DND-41 (cell line): Measurements from ENCODE around the gene ACTR2.

Experiments
- ATAC-seq: fragments of 200-7000 bp; cut with Tn5 transposase; 3 replicates; pipeline ENCODE4 v1.9.1; 2021; ENCODE audit warnings: low read depth; ENCODE audit not compliant: insufficient read depth
- DNase-seq: peaks from one replicate; pipeline ENCODE4 v3.0.0-alpha.2; 2020
- H2AFZ ChIP-seq: 2 replicates; pipeline ENCODE4 v1.6.0; 2012; ENCODE audit warnings: low read depth, low read length
- H3K27ac ChIP-seq: 2 replicates; pipeline ENCODE4 v1.5.1; 2012; ENCODE audit warnings: low read length, inconsistent platforms
- H3K27me3 ChIP-seq: fragments of 200-600 bp; sonication (generic); 2 replicates; pipeline ENCODE4 v1.6.0; 2012; ENCODE audit warnings: low read length, mild to moderate bottlenecking, inconsistent platforms; ENCODE audit not compliant: insufficient read depth, poor library complexity
- H3K36me3 ChIP-seq: 2 replicates; pipeline ENCODE4 v1.5.1; 2012; ENCODE audit warnings: low read length, inconsistent platforms; ENCODE audit not compliant: insufficient read depth
- H3K4me1 ChIP-seq: 2 replicates; pipeline ENCODE4 v1.5.1; 2012; ENCODE audit warnings: mild to moderate bottlenecking, low read length; ENCODE audit not compliant: insufficient read depth
- H3K4me2 ChIP-seq: 2 replicates; pipeline ENCODE4 v1.6.0; 2012; ENCODE audit warnings: mild to moderate bottlenecking, moderate library complexity, low read length, inconsistent platforms; ENCODE audit not compliant: insufficient read depth
- H3K4me3 ChIP-seq, 2 experiments: fragments of 200-600 bp in 1 of 2; shearing (Covaris generic) in 1 of 2; 2 replicates each; pipeline ENCODE4 v1.5.1; 2012 to 2016; ENCODE audit warnings: inconsistent platforms in 2 of 2, low read length in 2 of 2, mild to moderate bottlenecking in 2 of 2, low read depth in 1 of 2, moderate library complexity in 1 of 2
- H3K79me2 ChIP-seq: 2 replicates; pipeline ENCODE4 v1.6.0; 2012; ENCODE audit warnings: low read length, inconsistent platforms; ENCODE audit not compliant: insufficient read depth
- H3K9ac ChIP-seq: 2 replicates; pipeline ENCODE4 v1.6.0; 2012; ENCODE audit warnings: low read depth, mild to moderate bottlenecking, inconsistent platforms, low read length, moderate library complexity
- H3K9me3 ChIP-seq: 2 replicates; pipeline ENCODE4 v1.5.1; 2012; ENCODE audit warnings: low read length, moderate library complexity, mild to moderate bottlenecking, inconsistent platforms; ENCODE audit not compliant: insufficient read depth, severe bottlenecking
- H4K20me1 ChIP-seq: 2 replicates; pipeline ENCODE4 v1.6.0; 2012; ENCODE audit warnings: low read length; ENCODE audit not compliant: insufficient read depth
- CTCF ChIP-seq: IDR thresholded peaks from 2 replicates; pipeline ENCODE4 v1.5.1; 2012; ENCODE audit warnings: borderline replicate concordance, low read length, moderate library complexity, mild to moderate bottlenecking; ENCODE audit not compliant: poor library complexity, severe bottlenecking; ENCODE audit errors: extremely low read depth
- EZH2 ChIP-seq: IDR thresholded peaks from 3 replicates; pipeline ENCODE4 v1.6.1; 2012; ENCODE audit warnings: borderline replicate concordance, low read depth, mild to moderate bottlenecking, moderate library complexity, low read length, inconsistent platforms; ENCODE audit not compliant: severe bottlenecking

The ACTR2 gene

GRCh38 chr2:65275141-65275915 lies 47.7 kb downstream of the ACTR2 start:
- H3K27me3 ChIP-seq = no peaks in the 10 kb centered on the region

GRCh38 chr2:65276609-65277008 lies 49.0 kb downstream of the ACTR2 start:
- no peak for ATAC-seq
- H3K27me3 ChIP-seq = no peaks in the 10 kb centered on the region

More at GRCh38 chr2:65275141-65275915, 47.7 kb downstream of the ACTR2 start:
- peaks cover 18% of the 10 kb centered on the region for H3K4me1 ChIP-seq
- H3K4me3 ChIP-seq = no peak overlapping the region
- ATAC-seq = no peak
- no peak for TF ChIP-seq EZH2
- TF ChIP-seq CTCF = no peak
- H4K20me1 ChIP-seq = no peaks in the 10 kb centered on the region
- H3K27ac ChIP-seq = no peak overlapping the region
- H3K9me3 ChIP-seq = no peaks in the 10 kb centered on the region
- no peak overlapping the region for H3K9ac ChIP-seq
- H3K36me3 ChIP-seq = peaks cover 17% of the 10 kb centered on the region
- DNase-seq = no peak
- H2AFZ ChIP-seq = no peak overlapping the region
- H3K4me2 ChIP-seq = no peak overlapping the region
- no peaks in the 10 kb centered on the region for H3K79me2 ChIP-seq

GRCh38 chr2:65277118-65277517 lies 49.5 kb downstream of the ACTR2 start:
- H3K27ac ChIP-seq = no peak overlapping the region
- no peaks in the 10 kb centered on the region for H3K27me3 ChIP-seq
- no peak for TF ChIP-seq EZH2
- TF ChIP-seq CTCF = no peak
- ATAC-seq (no peak), DNase-seq (no peak)
- no peak overlapping the region for H2AFZ ChIP-seq
- peaks cover 10% of the 10 kb centered on the region; the same call in 1 of the 2 replicates for H3K36me3 ChIP-seq
- H3K4me3 ChIP-seq = no peak overlapping the region
- H3K4me2 ChIP-seq = no peak overlapping the region
- no peaks in the 10 kb centered on the region for H4K20me1 ChIP-seq
- no peak overlapping the region for H3K9ac ChIP-seq
- no peaks in the 10 kb centered on the region for H3K9me3 ChIP-seq
- H3K4me1 ChIP-seq = peaks cover 18% of the 10 kb centered on the region
- no peaks in the 10 kb centered on the region for H3K79me2 ChIP-seq

More at GRCh38 chr2:65276609-65277008, 49.0 kb downstream of the ACTR2 start:
- H3K4me1 ChIP-seq = peaks cover 18% of the 10 kb centered on the region
- no peak overlapping the region for H2AFZ ChIP-seq
- no peaks in the 10 kb centered on the region for H3K79me2 ChIP-seq
- H3K27ac ChIP-seq = no peak overlapping the region
- H3K9me3 ChIP-seq = no peaks in the 10 kb centered on the region
- H3K4me3 ChIP-seq = no peak overlapping the region
- no peak overlapping the region for H3K4me2 ChIP-seq
- TF ChIP-seq EZH2 (no peak), CTCF (no peak)
- no peaks in the 10 kb centered on the region for H4K20me1 ChIP-seq
- no peak overlapping the region for H3K9ac ChIP-seq
- no peak for DNase-seq
- peaks cover 12% of the 10 kb centered on the region for H3K36me3 ChIP-seq
